Ascending aorta (tissue), 2 donors: ENCODE results near the gene CKB. TPM values are rescaled to one million over a fixed set of nuclear protein-coding genes. Genes with fewer than 3 reads are reported as not detected.

Experiments used
- DNase-seq, 2 donors: peaks; one replicate each; pipeline ENCODE4 v3.0.0-alpha.2; 2019; ENCODE audit warnings: low spot score in 2 of 2
- H3K27ac ChIP-seq, 2 donors: fragments of 200-600 bp; sonication (generic); one replicate each; pipeline ENCODE4 v1.5.1; 2016 to 2017; ENCODE audit warnings: mild to moderate bottlenecking in 1 of 2
- H3K27me3 ChIP-seq: fragments of 200-600 bp; sonication (generic); one replicate; pipeline ENCODE4 v1.5.1; 2017
- H3K36me3 ChIP-seq, 2 donors: fragments of 200-600 bp; sonication (generic); one replicate each; pipeline ENCODE4 v1.5.1; 2016
- H3K4me1 ChIP-seq, 2 donors: fragments of 200-600 bp; sonication (generic); one replicate each; pipeline ENCODE4 v1.5.1; 2016 to 2017; ENCODE audit warnings: mild to moderate bottlenecking in 1 of 2
- H3K4me3 ChIP-seq, 2 donors: fragments of 200-600 bp; sonication (generic); one replicate each; pipeline ENCODE4 v1.5.1; 2016 to 2017; ENCODE audit warnings: mild to moderate bottlenecking in 1 of 2
- H3K9me3 ChIP-seq, 2 donors: fragments of 200-600 bp; sonication (generic); one replicate each; pipeline ENCODE4 v1.5.1; 2016
- CTCF ChIP-seq, 3 experiments: fragments of 200-600 bp in 2 of 3; fragments of 450-650 bp in 1 of 3; sonication (generic) in 2 of 3; IDR thresholded peaks; one replicate each; pipeline ENCODE4 v1.5.1; 2016 to 2019; ENCODE audit warnings: antibody characterized with exemption in 3 of 3, mild to moderate bottlenecking in 1 of 3, moderate library complexity in 1 of 3
- intact Hi-C: fragments of 100-400 bp; cut with DNase I; formaldehyde crosslinking; loops from one replicate; pipeline ENCODE4 v1.15.1; 2023
- total RNA-seq: library from RNA; depleted of rRNA; stranded (reverse); fragments of >200 nt; gene quantifications from one replicate; pipeline ENCODE4 v1.1.0, GENCODE V29; 2016

Gene CKB
- total RNA-seq, 1 donor from 2014 or later = 144 TPM

- H3K4me1 ChIP-seq = peaks cover 5 to 38% of the 10 kb centered on the region in 2 donors
- intact Hi-C loops = loop anchor here (10.0 kb wide), 2 partner anchors 223 to 1243 kb away; partner anchors contain the start of genes EIF5 and ZNF839
- TF ChIP-seq CTCF (IDR thresholded peaks at IDR 0.05) = no peak
- H3K9me3 ChIP-seq = no peaks in the 10 kb centered on the region
- no peak for DNase-seq
- H3K27ac ChIP-seq = peak overlapping the region in 1 of 2 donors; percentile 28
- peaks cover 18 to 32% of the 10 kb centered on the region in 2 donors for H3K36me3 ChIP-seq
- no peak overlapping the region for H3K4me3 ChIP-seq
- H3K27me3 ChIP-seq = no peaks in the 10 kb centered on the region
Observed at GRCh38 chr14:103558071-103558882, 35.6 kb upstream of the CKB start.

GRCh38 chr14:103556946-103557758, 34.5 kb upstream of the CKB start:
- DNase-seq = no peak
- intact Hi-C loops = loop anchor here (10.0 kb wide), 2 partner anchors 222 to 1242 kb away; partner anchors contain the start of genes EIF5 and ZNF839
- no peak for TF ChIP-seq CTCF (IDR thresholded peaks at IDR 0.05)
- Histone ChIP-seq H3K4me1 (peaks cover 4 to 44% of the 10 kb centered on the region in 2 donors), H3K4me3 (no peak overlapping the region), H3K9me3 (no peaks in the 10 kb centered on the region), H3K36me3 (peaks cover 18 to 32% of the 10 kb centered on the region in 2 donors), H3K27ac (peak overlapping the region; percentile 6 to 15), H3K27me3 (no peaks in the 10 kb centered on the region)

- no peak for TF ChIP-seq CTCF (IDR thresholded peaks at IDR 0.05)
- H3K27me3 ChIP-seq = no peaks in the 10 kb centered on the region
- peak overlapping the region in 1 of 2 donors; percentile 24 for H3K27ac ChIP-seq
- no peak overlapping the region for H3K4me3 ChIP-seq
- intact Hi-C loops = loop anchor here (10.0 kb wide), 2 partner anchors 221 to 1241 kb away; partner anchors contain the start of genes EIF5 and ZNF839
- H3K4me1 ChIP-seq = peaks cover 13 to 47% of the 10 kb centered on the region in 2 donors
- H3K9me3 ChIP-seq = no peaks in the 10 kb centered on the region
- DNase-seq = no peak
- H3K36me3 ChIP-seq = peaks cover 18 to 32% of the 10 kb centered on the region in 2 donors
Observed at GRCh38 chr14:103555559-103556337, 33.1 kb upstream of the CKB start.

GRCh38 chr14:103552846-103553210, 30.2 kb upstream of the CKB start:
- peaks cover 0 to 8% of the 10 kb centered on the region in 2 donors for H3K36me3 ChIP-seq
- no peak for DNase-seq
- H3K27ac ChIP-seq = peak overlapping the region; percentile 95 to 97
- H3K27me3 ChIP-seq = no peaks in the 10 kb centered on the region
- intact Hi-C loops = loop anchor here (10.0 kb wide), 2 partner anchors 218 to 1238 kb away; partner anchors contain the start of genes EIF5 and ZNF839
- H3K4me3 ChIP-seq = no peak overlapping the region
- H3K9me3 ChIP-seq = no peaks in the 10 kb centered on the region
- TF ChIP-seq CTCF (IDR thresholded peaks at IDR 0.05) = no peak
- peaks cover 19 to 44% of the 10 kb centered on the region in 2 donors for H3K4me1 ChIP-seq
